SK-N-SH (cell line): ENCODE data around the gene INO80. TPM values are rescaled to one million over a fixed set of nuclear protein-coding genes. Genes with fewer than 3 reads are reported as not detected.

Experiments
- CTCF ChIA-PET: fragments of 300-600, 350-600 bp; formaldehyde crosslinking; extraction: SDS; loops from one replicate; lab custom pipeline; 2021; lab: Yijun Ruan, JAX
- POLR2A ChIA-PET: fragments of 350-600 bp; sonication (Branson Sonifier 250); formaldehyde crosslinking; extraction: SDS; loops from one replicate; lab custom pipeline; 2020; ENCODE audit warnings: antibody characterized with exemption, inconsistent platforms; lab: Yijun Ruan, JAX
- DNase-seq: peaks from one replicate; pipeline ENCODE4 v3.0.0; 2012
- H2AFZ ChIP-seq: fragments of 200-600 bp; sonication (generic); 2 replicates; pipeline ENCODE4 v1.8.1; 2016; ENCODE audit warnings: antibody characterized with exemption, mild to moderate bottlenecking, low read depth
- H3F3A ChIP-seq: fragments of 200-600 bp; sonication (generic); replicated peaks from 2 replicates; pipeline ENCODE3; 2016; ENCODE audit warnings: antibody characterized with exemption, mild to moderate bottlenecking; ENCODE audit not compliant: insufficient read depth
- H3K27ac ChIP-seq, 2 experiments: fragments of 200-500 bp in 1 of 2; fragments of 200-600 bp in 1 of 2; sonication (Bioruptor generic) in 1 of 2; sonication (generic), shearing (Covaris generic) in 1 of 2; 2 replicates each; pipeline versions ENCODE4 v1.5.1 to v1.6.1; 2014 to 2016; ENCODE audit warnings: low read depth in 2 of 2, inconsistent platforms in 1 of 2, low read length in 1 of 2, mild to moderate bottlenecking in 1 of 2, mixed read lengths in 1 of 2
- H3K27me3 ChIP-seq: fragments of 200-600 bp; sonication (generic), shearing (Covaris generic); 2 replicates; pipeline ENCODE4 v1.6.1; 2016; ENCODE audit warnings: mixed run types; ENCODE audit not compliant: insufficient read depth
- H3K36me3 ChIP-seq, 2 experiments: fragments of 200-500 bp in 1 of 2; fragments of 200-600 bp in 1 of 2; sonication (Bioruptor generic) in 1 of 2; sonication (generic) in 1 of 2; replicated peaks in 1 of 2; 2 replicates each; pipeline versions ENCODE3 to v1.5.1; 2014 to 2016; ENCODE audit warnings: low read length in 1 of 2, mild to moderate bottlenecking in 1 of 2; ENCODE audit not compliant: insufficient read depth in 2 of 2, control insufficient read depth in 1 of 2
- H3K4me1 ChIP-seq, 2 experiments: fragments of 200-500 bp in 1 of 2; fragments of 200-600 bp in 1 of 2; sonication (Bioruptor generic) in 1 of 2; sonication (generic), shearing (Covaris generic) in 1 of 2; 2 replicates each; pipeline versions ENCODE4 v1.5.1 to v1.6.1; 2014 to 2016; ENCODE audit warnings: low read depth in 1 of 2, low read length in 1 of 2, mixed run types in 1 of 2; ENCODE audit not compliant: insufficient read depth in 2 of 2, control insufficient read depth in 1 of 2
- H3K4me2 ChIP-seq: fragments of 200-600 bp; sonication (generic), shearing (Covaris generic); 2 replicates; pipeline ENCODE4 v1.6.1; 2017; ENCODE audit warnings: mixed run types
- H3K4me3 ChIP-seq, 2 experiments: fragments of 200-500 bp in 1 of 2; fragments of 200-600 bp in 1 of 2; sonication (Bioruptor generic) in 1 of 2; sonication (generic), shearing (Covaris generic) in 1 of 2; 2 replicates each; pipeline versions ENCODE4 v1.5.1 to v1.8.1; 2014 to 2016; ENCODE audit warnings: low read depth in 2 of 2, inconsistent platforms in 1 of 2, low read length in 1 of 2, mild to moderate bottlenecking in 1 of 2, mixed read lengths in 1 of 2, moderate library complexity in 1 of 2
- H3K79me2 ChIP-seq: fragments of 200-600 bp; sonication (generic); 2 replicates; pipeline ENCODE4 v1.8.1; 2017; ENCODE audit warnings: mild to moderate bottlenecking; ENCODE audit not compliant: insufficient read depth
- H3K9ac ChIP-seq: fragments of 200-600 bp; sonication (generic); 2 replicates; pipeline ENCODE4 v1.6.1; 2017; ENCODE audit warnings: mixed run types
- H3K9me2 ChIP-seq: fragments of 200-600 bp; sonication (generic); 2 replicates; pipeline ENCODE4 v1.6.1; 2017; ENCODE audit warnings: mixed run types
- H3K9me3 ChIP-seq: fragments of 200-600 bp; sonication (generic); 2 replicates; pipeline ENCODE4 v1.6.1; 2017; ENCODE audit warnings: mixed run types, mild to moderate bottlenecking, moderate library complexity
- H4K20me1 ChIP-seq: fragments of 200-600 bp; sonication (generic); 2 replicates; pipeline ENCODE4 v1.6.1; 2017; ENCODE audit warnings: mild to moderate bottlenecking, mixed run types; ENCODE audit not compliant: insufficient read depth
- CHD2 ChIP-seq: fragments of 150-350 bp; IDR thresholded peaks from 2 replicates; pipeline ENCODE4 v1.6.1; 2018; ENCODE audit warnings: low read length; ENCODE audit not compliant: partially characterized antibody
- EP300 ChIP-seq, 2 experiments: IDR thresholded peaks; 2 replicates each; pipeline versions ENCODE4 v1.4.0 to v1.6.1; 2012; ENCODE audit warnings: borderline replicate concordance in 1 of 2, low read depth in 1 of 2, low read length in 1 of 2
- EZH2phosphoT487 ChIP-seq: fragments of 200-600 bp; sonication (generic); IDR thresholded peaks from 2 replicates; pipeline ENCODE4 v1.6.1; 2017; ENCODE audit warnings: low read depth, mixed run types, mild to moderate bottlenecking, antibody characterized with exemption, moderate library complexity, borderline replicate concordance
- FOSL2 ChIP-seq: IDR thresholded peaks from 2 replicates; pipeline ENCODE4 v1.4.0; 2012; ENCODE audit warnings: low read depth, mild to moderate bottlenecking, moderate library complexity, borderline replicate concordance
- FOXJ3 ChIP-seq: sonication (generic); formaldehyde crosslinking; IDR thresholded peaks from 2 replicates; pipeline ENCODE4 v1.5.1; 2020; ENCODE audit warnings: mild to moderate bottlenecking, missing genetic modification reagents
- GABPA ChIP-seq: IDR thresholded peaks from 2 replicates; pipeline ENCODE4 v1.4.0; 2012; ENCODE audit warnings: low read depth, mild to moderate bottlenecking
- NFIC ChIP-seq: IDR thresholded peaks from 2 replicates; pipeline ENCODE4 v1.4.0; 2012; ENCODE audit warnings: borderline replicate concordance
- NRF1 ChIP-seq: IDR thresholded peaks from 2 replicates; pipeline ENCODE4 v1.6.1; 2012; ENCODE audit warnings: low read depth, mild to moderate bottlenecking, low read length
- POLR2AphosphoS5 ChIP-seq: IDR thresholded peaks from 2 replicates; pipeline ENCODE4 v1.6.1; 2012; ENCODE audit warnings: low read depth, low read length
- RAD21 ChIP-seq: IDR thresholded peaks from 2 replicates; pipeline ENCODE4 v1.6.1; 2012; ENCODE audit warnings: mild to moderate bottlenecking, low read length
- RXRA ChIP-seq: IDR thresholded peaks from 2 replicates; pipeline ENCODE4 v1.4.0; 2012; ENCODE audit warnings: low read depth, mild to moderate bottlenecking, borderline replicate concordance
- SIN3A ChIP-seq: IDR thresholded peaks from 2 replicates; pipeline ENCODE4 v1.6.1; 2012; ENCODE audit warnings: low read depth, mild to moderate bottlenecking, low read length, moderate library complexity, borderline replicate concordance
- TAF1 ChIP-seq: IDR thresholded peaks from 2 replicates; pipeline ENCODE4 v1.6.1; 2012; ENCODE audit warnings: low read depth, mild to moderate bottlenecking, low read length, moderate library complexity, borderline replicate concordance
- TCF12 ChIP-seq: IDR thresholded peaks from 2 replicates; pipeline ENCODE4 v1.4.0; 2012
- TEAD4 ChIP-seq: IDR thresholded peaks from 2 replicates; pipeline ENCODE4 v1.4.0; 2012; ENCODE audit warnings: mild to moderate bottlenecking, borderline replicate concordance; ENCODE audit not compliant: insufficient read depth
- whole genome bisulfite sequencing: methylation state at CpG from one replicate; pipeline ENCODE4 v1.1.6; 2017; ENCODE audit warnings: low lambda C conversion rate; 5-methylcytosine and 5-hydroxymethylcytosine counted together
- polyA plus RNA-seq, 3 experiments: library from polyadenylated mRNA; depleted of rRNA; stranded (reverse); fragments of >200 nt; gene quantifications; 2 replicates each; pipeline ENCODE4 v1.2.3, GENCODE V29; 2012
- TF ChIP-seq, protein P1 (sequence below): IDR thresholded peaks from 2 replicates; pipeline ENCODE4; 2012
- TF ChIP-seq, protein P2 (sequence below): fragments of 150-350 bp; IDR thresholded peaks from 2 replicates; pipeline ENCODE4 v1.6.1; 2017; ENCODE audit warnings: antibody characterized with exemption, low read length, low read depth, borderline replicate concordance

The INO80 gene
- polyA plus RNA-seq, 1 of the 3 experiments (the other 2 are of a cell fraction) = 4.6 TPM

DNA sequence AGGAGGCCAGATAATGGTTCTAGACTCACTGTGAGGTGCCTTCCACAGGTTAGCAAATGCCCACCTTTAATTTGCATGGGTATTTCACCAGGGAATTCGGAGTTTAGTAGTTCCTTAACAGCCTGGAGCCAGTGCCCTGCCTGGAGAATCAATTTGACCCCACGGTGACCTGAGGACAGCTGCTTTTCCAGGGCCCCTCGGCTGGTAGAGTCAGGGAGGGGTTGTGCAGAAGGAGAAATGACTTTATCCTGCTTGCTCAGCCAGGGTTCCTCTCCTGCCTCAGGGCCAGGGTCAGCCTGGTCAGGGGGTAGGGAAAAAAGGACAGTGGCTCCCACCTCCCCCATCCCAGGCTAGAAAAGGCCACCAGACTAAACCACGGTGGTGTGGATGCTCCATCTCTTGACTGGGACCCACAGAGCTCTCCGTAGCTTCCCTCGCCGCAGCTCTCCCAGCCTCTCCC lies 175.0 kb downstream of the INO80 start (continued):
- TF ChIP-seq, protein P1, sequence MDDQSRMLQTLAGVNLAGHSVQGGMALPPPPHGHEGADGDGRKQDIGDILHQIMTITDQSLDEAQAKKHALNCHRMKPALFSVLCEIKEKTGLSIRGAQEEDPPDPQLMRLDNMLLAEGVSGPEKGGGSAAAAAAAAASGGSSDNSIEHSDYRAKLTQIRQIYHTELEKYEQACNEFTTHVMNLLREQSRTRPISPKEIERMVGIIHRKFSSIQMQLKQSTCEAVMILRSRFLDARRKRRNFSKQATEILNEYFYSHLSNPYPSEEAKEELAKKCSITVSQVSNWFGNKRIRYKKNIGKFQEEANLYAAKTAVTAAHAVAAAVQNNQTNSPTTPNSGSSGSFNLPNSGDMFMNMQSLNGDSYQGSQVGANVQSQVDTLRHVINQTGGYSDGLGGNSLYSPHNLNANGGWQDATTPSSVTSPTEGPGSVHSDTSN = no peak
- TF ChIP-seq TCF12 = no peak
- TF ChIP-seq, all 33 proteins: peak for 0

GRCh38 chr15:40940296-40940801 lies 175.7 kb downstream of the INO80 start:
- no peak overlapping the region for H3K27ac ChIP-seq
- no peaks in the 10 kb centered on the region for H3K27me3 ChIP-seq
- WGBS = 90% methylated on average over 15 of the region's 15 CpGs
- no peak overlapping the region for H3K4me3 ChIP-seq
- no peak overlapping the region for H2AFZ ChIP-seq
- no peak for DNase-seq
- H3K9me3 ChIP-seq = no peaks in the 10 kb centered on the region
- H3K9me2 ChIP-seq = no peaks in the 10 kb centered on the region
- H3K36me3 ChIP-seq = no peaks in the 10 kb centered on the region
- CTCF ChIA-PET = interaction anchor here (1.2 to 33.6 kb wide), 12 partner anchors 11 to 245 kb away, joined by 3 to 675 read pairs (median 18); partner anchors contain the start of genes CHAC1, DLL4 and VPS18
- H3K9ac ChIP-seq = no peak overlapping the region
- TF ChIP-seq, protein P2, sequence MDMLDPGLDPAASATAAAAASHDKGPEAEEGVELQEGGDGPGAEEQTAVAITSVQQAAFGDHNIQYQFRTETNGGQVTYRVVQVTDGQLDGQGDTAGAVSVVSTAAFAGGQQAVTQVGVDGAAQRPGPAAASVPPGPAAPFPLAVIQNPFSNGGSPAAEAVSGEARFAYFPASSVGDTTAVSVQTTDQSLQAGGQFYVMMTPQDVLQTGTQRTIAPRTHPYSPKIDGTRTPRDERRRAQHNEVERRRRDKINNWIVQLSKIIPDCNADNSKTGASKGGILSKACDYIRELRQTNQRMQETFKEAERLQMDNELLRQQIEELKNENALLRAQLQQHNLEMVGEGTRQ = no peak
- no peak for TF ChIP-seq TEAD4
- no peak for TF ChIP-seq SIN3A
- no peak for TF ChIP-seq RAD21
- no peak for TF ChIP-seq CHD2
- no peak for TF ChIP-seq TCF12
- TF ChIP-seq POLR2AphosphoS5 = no peak
- no peak for TF ChIP-seq EZH2phosphoT487
- no peak for TF ChIP-seq FOSL2
- TF ChIP-seq FOXJ3 (CRISPR knock-in tag) = no peak
- no peak for TF ChIP-seq EP300 (IDR thresholded peaks at IDR 0.05; ENCODE audit: borderline replicate concordance in 1 of 2, low read depth in 1 of 2, low read length in 1 of 2)
- TF ChIP-seq NFIC = no peak
- no peak for TF ChIP-seq TAF1
- TF ChIP-seq RXRA = no peak
- TF ChIP-seq NRF1 = no peak
- TF ChIP-seq GABPA = no peak
- POLR2A ChIA-PET = interaction anchor here (2.2 to 3.4 kb wide), 2 partner anchors 12 to 13 kb away, joined by 5 to 47 read pairs; partner anchors contain the start of gene CHAC1
- peaks cover 7 to 26% of the 10 kb centered on the region in 2 experiments; a peak in 2 of 4 replicates for H3K4me1 ChIP-seq
- peaks cover 16% of the 10 kb centered on the region for H3F3A ChIP-seq
- H3K79me2 ChIP-seq = no peaks in the 10 kb centered on the region
- H3K4me2 ChIP-seq = no peak overlapping the region
- H4K20me1 ChIP-seq = no peaks in the 10 kb centered on the region
